H1 (cell line): ENCODE results near the gene DECR2. TPM values are rescaled to one million over a fixed set of nuclear protein-coding genes. Genes with fewer than 3 reads are reported as not detected.
A peak's percentile ranks its signal among the peaks of the same experiment; 100 is the strongest.

ENCODE experiments used
- CTCF ChIA-PET: fragments of 300-600 bp; sonication (Branson Sonifier 250); formaldehyde crosslinking; loops from one replicate; lab custom pipeline; 2021; ENCODE audit not compliant: partially characterized antibody; lab: Charles Lee
- POLR2A ChIA-PET: fragments of 300-600 bp; sonication (Branson Sonifier 250); formaldehyde crosslinking; loops from one replicate; lab custom pipeline; 2021; ENCODE audit warnings: inconsistent platforms; ENCODE audit not compliant: partially characterized antibody; lab: Charles Lee
- DNase-seq, 2 experiments: peaks; one replicate each; pipeline versions ENCODE4 v3.0.0 to v3.0.0-alpha.2; 2010 to 2022; ENCODE audit warnings: low spot score in 2 of 2, low read depth in 1 of 2, mixed read lengths in 1 of 2
- FAIRE-seq: peaks from 2 replicates; lab custom pipeline; 2011; peaks lifted over from hg19 to GRCh38; lab: Jason Lieb, UNC
- H2AFZ ChIP-seq: 2 replicates; pipeline ENCODE4 v1.8.1; 2012; ENCODE audit warnings: low read length, inconsistent platforms
- H2AK5ac ChIP-seq: 2 replicates; pipeline ENCODE4 v1.6.1; 2013; ENCODE audit warnings: low read depth, low read length
- H2BK120ac ChIP-seq: replicated peaks from 2 replicates; pipeline ENCODE3; 2013; ENCODE audit warnings: low read depth, low read length, inconsistent platforms
- H2BK12ac ChIP-seq: 2 replicates; pipeline ENCODE4 v1.6.1; 2013; ENCODE audit warnings: low read depth, low read length
- H2BK15ac ChIP-seq: 2 replicates; pipeline ENCODE4 v1.6.1; 2013; ENCODE audit warnings: low read length
- H2BK20ac ChIP-seq: 2 replicates; pipeline ENCODE4 v1.6.1; 2013; ENCODE audit warnings: low read length
- H2BK5ac ChIP-seq: 2 replicates; pipeline ENCODE4 v1.6.1; 2013; ENCODE audit warnings: low read depth, low read length
- H3K14ac ChIP-seq: 2 replicates; pipeline ENCODE4 v1.6.1; 2013; ENCODE audit warnings: inconsistent platforms; ENCODE audit not compliant: insufficient read length
- H3K18ac ChIP-seq: 2 replicates; pipeline ENCODE4 v1.6.1; 2013; ENCODE audit warnings: low read length; ENCODE audit errors: extremely low read depth
- H3K23ac ChIP-seq: 2 replicates; pipeline ENCODE4 v1.6.1; 2013; ENCODE audit warnings: inconsistent platforms; ENCODE audit not compliant: insufficient read length
- H3K23me2 ChIP-seq: 2 replicates; pipeline ENCODE4 v1.6.1; 2013; ENCODE audit warnings: low read depth, low read length
- H3K27ac ChIP-seq: 2 replicates; pipeline ENCODE4 v1.6.1; 2011; ENCODE audit warnings: low read depth, low read length, inconsistent platforms
- H3K27me3 ChIP-seq, 4 experiments: replicated peaks in 1 of 4; 1 replicate in 1 of 4; 2 replicates in 3 of 4; pipeline versions ENCODE4 v1.6.1 to v1.8.1; 2011 to 2013; ENCODE audit warnings: low read length in 3 of 4, mild to moderate bottlenecking in 3 of 4, inconsistent platforms in 2 of 4, mixed read lengths in 2 of 4, moderate library complexity in 1 of 4; ENCODE audit not compliant: control insufficient read depth in 3 of 4, insufficient read depth in 3 of 4; ENCODE audit errors: extremely low read depth in 1 of 4
- H3K36me3 ChIP-seq, 4 experiments: 2 replicates each; pipeline versions ENCODE4 v1.6.1 to v1.8.1; 2011 to 2013; ENCODE audit warnings: mild to moderate bottlenecking in 4 of 4, low read length in 3 of 4, moderate library complexity in 2 of 4, control low read depth in 1 of 4, inconsistent platforms in 1 of 4; ENCODE audit not compliant: insufficient read depth in 4 of 4, control insufficient read depth in 2 of 4
- H3K4ac ChIP-seq: replicated peaks from 2 replicates; pipeline ENCODE3; 2013; ENCODE audit warnings: low read length, low read depth, mixed read lengths, inconsistent platforms; ENCODE audit not compliant: insufficient read length
- H3K4me1 ChIP-seq, 4 experiments: replicated peaks in 1 of 4; 1 replicate in 1 of 4; 2 replicates in 3 of 4; pipeline versions ENCODE4 v1.6.1 to v1.8.1; 2011 to 2013; ENCODE audit warnings: low read length in 3 of 4, inconsistent platforms in 2 of 4, mixed read lengths in 1 of 4; ENCODE audit not compliant: insufficient read depth in 4 of 4, control insufficient read depth in 3 of 4
- H3K4me2 ChIP-seq, 2 experiments: 2 replicates each; pipeline versions ENCODE4 v1.6.1 to v1.8.1; 2011 to 2013; ENCODE audit warnings: low read depth in 2 of 2, low read length in 2 of 2, control low read depth in 1 of 2, inconsistent platforms in 1 of 2, mild to moderate bottlenecking in 1 of 2; ENCODE audit not compliant: insufficient read depth in 1 of 2
- H3K4me3 ChIP-seq, 4 experiments: fragments of 200-600, 300-600 bp in 1 of 4; sonication (generic), shearing (Covaris generic), sonication (Bioruptor Twin) in 1 of 4; 2 replicates each; pipeline versions ENCODE4 v1.5.1 to v1.8.1; 2011 to 2016; ENCODE audit warnings: low read length in 4 of 4, low read depth in 3 of 4, control low read depth in 2 of 4, inconsistent platforms in 2 of 4, mild to moderate bottlenecking in 2 of 4, mixed read lengths in 1 of 4, moderate library complexity in 1 of 4; ENCODE audit not compliant: insufficient read depth in 2 of 4; ENCODE audit errors: extremely low read depth in 1 of 4
- H3K56ac ChIP-seq: replicated peaks from 2 replicates; pipeline ENCODE3; 2013; ENCODE audit warnings: low read depth, mild to moderate bottlenecking, mixed read lengths, low read length, inconsistent platforms; ENCODE audit not compliant: insufficient read length
- H3K79me1 ChIP-seq: 2 replicates; pipeline ENCODE4 v1.6.1; 2013; ENCODE audit warnings: low read depth, low read length, control low read depth
- H3K79me2 ChIP-seq, 2 experiments: 2 replicates each; pipeline versions ENCODE4 v1.6.1 to v1.8.1; 2012 to 2013; ENCODE audit warnings: low read length in 2 of 2, mild to moderate bottlenecking in 2 of 2, inconsistent platforms in 1 of 2; ENCODE audit not compliant: insufficient read depth in 2 of 2, control insufficient read depth in 1 of 2
- H3K9ac ChIP-seq, 4 experiments: replicated peaks in 1 of 4; 1 replicate in 1 of 4; 2 replicates in 3 of 4; pipeline versions ENCODE4 v1.6.1 to v1.8.1; 2011 to 2013; ENCODE audit warnings: low read depth in 3 of 4, low read length in 3 of 4, control low read depth in 2 of 4, mild to moderate bottlenecking in 2 of 4, moderate library complexity in 2 of 4, inconsistent platforms in 1 of 4; ENCODE audit errors: extremely low read depth in 1 of 4
- H3K9me3 ChIP-seq, 2 experiments: 2 replicates each; pipeline versions ENCODE4 v1.6.1 to v1.8.1; 2012 to 2013; ENCODE audit warnings: mild to moderate bottlenecking in 2 of 2, moderate library complexity in 2 of 2, control low read depth in 1 of 2, inconsistent platforms in 1 of 2, low read depth in 1 of 2, low read length in 1 of 2, mixed read lengths in 1 of 2; ENCODE audit not compliant: insufficient read depth in 2 of 2
- H4K20me1 ChIP-seq, 2 experiments: replicated peaks in 1 of 2; 2 replicates each; pipeline versions ENCODE3 to v1.8.1; 2011 to 2013; ENCODE audit warnings: inconsistent platforms in 2 of 2, low read length in 2 of 2, mild to moderate bottlenecking in 1 of 2; ENCODE audit not compliant: insufficient read depth in 2 of 2, control insufficient read depth in 1 of 2
- H4K5ac ChIP-seq: 2 replicates; pipeline ENCODE4 v1.6.1; 2013; ENCODE audit warnings: low read length, low read depth, mixed read lengths, inconsistent platforms; ENCODE audit not compliant: insufficient read length
- H4K8ac ChIP-seq: 2 replicates; pipeline ENCODE4 v1.8.0; 2013; ENCODE audit warnings: mild to moderate bottlenecking, moderate library complexity, low read length, inconsistent platforms; ENCODE audit not compliant: insufficient read depth; ENCODE audit errors: extremely low read depth
- H4K91ac ChIP-seq: replicated peaks from 2 replicates; pipeline ENCODE3; 2013; ENCODE audit warnings: low read length, mixed read lengths, inconsistent platforms; ENCODE audit not compliant: insufficient read length
- CBX5 ChIP-seq: fragments of 300-800, 300-1000 bp; sonication (generic); IDR thresholded peaks from 2 replicates; pipeline ENCODE4 v1.7.1; 2016; ENCODE audit warnings: antibody characterized with exemption, low read length, low read depth
- CEBPB ChIP-seq: IDR thresholded peaks from 2 replicates; pipeline ENCODE4 v1.6.1; 2012; ENCODE audit warnings: low read depth, low read length
- CHD1 ChIP-seq: IDR thresholded peaks from 2 replicates; pipeline ENCODE4 v1.6.1; 2012; ENCODE audit warnings: low read depth, low read length, improper control_type of control experiment
- EP300 ChIP-seq, 2 experiments: IDR thresholded peaks; 1 replicate in 1 of 2; 2 replicates in 1 of 2; pipeline ENCODE4 v1.6.1; 2011 to 2012; ENCODE audit warnings: low read depth in 2 of 2, low read length in 2 of 2, mild to moderate bottlenecking in 2 of 2, borderline replicate concordance in 1 of 2, inconsistent platforms in 1 of 2, moderate library complexity in 1 of 2
- KDM5A ChIP-seq: fragments of 200-600 bp; IDR thresholded peaks from 2 replicates; pipeline ENCODE4 v1.7.1; 2012; ENCODE audit warnings: mild to moderate bottlenecking, low read length, inconsistent platforms, mixed read lengths
- NRF1 ChIP-seq: IDR thresholded peaks from 2 replicates; pipeline ENCODE4 v1.6.1; 2011; ENCODE audit warnings: mild to moderate bottlenecking, low read depth, low read length, improper control_type of control experiment
- PHF8 ChIP-seq: fragments of 200-600 bp; sonication (generic); conservative IDR thresholded peaks from 2 replicates; pipeline ENCODE4 v1.7.1; 2012; ENCODE audit warnings: low read depth, mild to moderate bottlenecking, inconsistent platforms, low read length, moderate library complexity
- SIN3A ChIP-seq, 2 experiments: IDR thresholded peaks in 1 of 2; conservative IDR thresholded peaks in 1 of 2; 2 replicates each; pipeline ENCODE4 v1.6.1; 2011 to 2012; ENCODE audit warnings: low read length in 2 of 2, improper control_type of control experiment in 1 of 2, low read depth in 1 of 2, mild to moderate bottlenecking in 1 of 2
- SP4 ChIP-seq: IDR thresholded peaks from 2 replicates; pipeline ENCODE4 v1.6.1; 2012; ENCODE audit warnings: low read length, inconsistent platforms
- TBP ChIP-seq: IDR thresholded peaks from 2 replicates; pipeline ENCODE4 v1.6.1; 2011; ENCODE audit warnings: low read depth, low read length, improper control_type of control experiment
- WGBS, 2 experiments: shearing (Covaris generic) in 1 of 2; methylation state at CpG; one replicate each; pipeline versions ENCODE4 v1.1.6 to v1.1.7; 2013 to 2015; ENCODE audit warnings: low lambda C conversion rate in 2 of 2, mixed read lengths in 2 of 2, inconsistent platforms in 1 of 2, low coverage in 1 of 2, missing lambda C conversion rate in 1 of 2; ENCODE audit not compliant: insufficient replicate concordance in 2 of 2, insufficient coverage in 1 of 2, insufficient read length in 1 of 2; ENCODE audit errors: extremely low coverage in 1 of 2, missing lambda C conversion rate in 1 of 2; 5-methylcytosine and 5-hydroxymethylcytosine counted together
- polyA plus RNA-seq, 7 experiments: library from polyadenylated mRNA; depleted of rRNA in 3 of 7; stranded (reverse) in 5 of 7; unstranded in 2 of 7; fragments of >200 nt in 5 of 7; fragments of 200-250 nt in 2 of 7; gene quantifications; 1 replicate in 5 of 7; 2 replicates in 1 of 7; 4 replicates in 1 of 7; pipeline versions ENCODE4 v1.2.1 to v1.2.3, GENCODE V29; 2011 to 2013; ENCODE audit warnings: missing spikeins in 2 of 7, mixed read lengths in 2 of 7
- total RNA-seq: library from RNA; stranded (reverse); fragmentation: NEBNext Ultra II Directional; extraction: Animal tissue kit (Norgen Biotek cat#: 25700); gene quantifications from 2 replicates; pipeline ENCODE4 v1.2.1, GENCODE V29; 2021

Gene DECR2
- total and polyA plus RNA-seq, 2 of the 8 experiments (the other 6 are each of a cell fraction or from before 2014, with no cell fraction given), result 28.2 to 39.9 TPM

DNA sequence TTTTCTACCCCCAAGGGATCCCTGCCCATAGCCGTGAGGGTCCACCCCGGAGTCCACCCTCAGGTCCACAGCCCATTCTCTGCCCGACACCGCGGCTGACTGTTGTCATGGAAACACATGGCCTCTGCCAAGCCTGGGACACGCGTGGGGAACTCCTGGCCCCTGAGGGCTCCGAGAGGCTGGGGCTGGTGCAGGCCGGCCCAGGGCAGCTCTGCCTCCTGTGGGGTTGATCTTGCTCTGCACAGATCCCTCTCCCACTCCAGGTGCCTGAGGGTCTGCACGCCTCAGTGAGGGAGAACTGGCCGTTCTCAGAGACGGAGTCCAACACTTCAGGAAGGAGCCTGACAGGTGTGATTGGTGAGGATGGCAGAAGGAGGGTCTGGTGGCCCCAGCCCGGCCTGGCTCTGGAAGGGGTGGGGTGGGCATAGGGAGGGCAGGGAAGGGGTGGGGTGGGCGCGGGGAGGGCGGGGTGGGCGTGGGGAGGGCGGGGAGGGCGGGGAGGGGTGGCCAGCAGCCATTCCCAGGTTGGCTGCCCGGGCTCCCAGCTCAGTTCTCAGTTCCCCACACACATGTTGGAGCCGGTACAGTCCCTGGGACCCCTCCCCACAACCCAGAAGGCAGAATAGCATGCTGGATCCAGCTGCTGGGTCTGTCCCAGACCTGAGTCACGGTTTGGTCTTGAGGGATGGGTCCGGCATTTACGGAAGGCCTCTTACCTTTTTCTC lies 37.8 kb upstream of the DECR2 start:
- Histone ChIP-seq H2AFZ (no peak overlapping the region), H4K8ac (peak overlapping the region; percentile 79), H2BK5ac (peak overlapping the region; percentile 63; the same call in 1 of the 2 replicates), H3K56ac (no peak overlapping the region), H2BK120ac (no peak overlapping the region), H3K23me2 (no peaks in the 10 kb centered on the region), H3K4ac (no peak overlapping the region), H3K9ac (no peak overlapping the region), H3K23ac (no peak overlapping the region), H4K91ac (no peak overlapping the region), H2BK20ac (no peak overlapping the region), H3K4me3 (no peak overlapping the region), H3K9me3 (no peaks in the 10 kb centered on the region), H3K79me1 (no peaks in the 10 kb centered on the region), H3K4me2 (no peak overlapping the region), H4K5ac (no peak overlapping the region), H4K20me1 (peaks cover 0 to 3% of the 10 kb centered on the region in 2 experiments), H3K27ac (no peak overlapping the region), H3K36me3 (peaks cover 5 to 18% (median 17%) of the 10 kb centered on the region in 4 experiments; a peak in 5 of 8 replicates), H3K18ac (no peak overlapping the region), H3K14ac (no peak overlapping the region), H3K4me1 (no peaks in the 10 kb centered on the region; a peak in 2 of 7 replicates), H3K79me2 (no peaks in the 10 kb centered on the region; a peak in 1 of 4 replicates), H2AK5ac (0 out of 2 replicates have a peak overlapping the region, but pooled peaks have one; percentile 88), H2BK15ac (peak overlapping the region; percentile 61; the same call in 1 of the 2 replicates), H2BK12ac (no peak overlapping the region), H3K27me3 (no peaks in the 10 kb centered on the region)
- WGBS, 2 experiments, result 86% methylated on average over 15 of the region's 24 CpGs; no CpG with 5 or more reads in 1 of the 2 experiments
- ChIA-PET CTCF (interaction anchor here (1.5 to 2.7 kb wide), 5 partner anchors 22 to 290 kb away, joined by 3 to 15 read pairs (median 13); partner anchors contain the start of gene ARHGDIG), POLR2A (interaction anchor here (1.4 to 2.4 kb wide), 4 partner anchors 9 to 128 kb away, joined by 3 to 6 read pairs (median 5); partner anchors contain the start of gene AXIN1)
- DNase-seq, result no peak
- FAIRE-seq, result no peak
- TF ChIP-seq SP4 (no peak), CEBPB (no peak), EP300 (IDR thresholded peaks at IDR 0.05; ENCODE audit: borderline replicate concordance in 1 of 2, low read depth in 2 of 2, low read length in 2 of 2) (no peak), CBX5 (no peak), CHD1 (no peak), KDM5A (no peak), SIN3A (conservative IDR thresholded peaks at IDR 0.05 in 1 of 2, IDR thresholded peaks at IDR 0.05 in 1 of 2; ENCODE audit: low read depth in 1 of 2, low read length in 2 of 2) (no peak), PHF8 (no peak), NRF1 (no peak), TBP (no peak)
